CD4-positive, alpha-beta T cell (primary cell): ENCODE data around the gene ABHD17C. TPM values are rescaled to one million over a fixed set of nuclear protein-coding genes. Genes with fewer than 3 reads are reported as not detected.

ENCODE experiments used
- ATAC-seq: fragments of 200-7000 bp; cut with Tn5 transposase; one replicate; pipeline ENCODE4 v1.10.0; 2022; ENCODE audit warnings: mild to moderate bottlenecking; ENCODE audit not compliant: poor library complexity
- CTCF ChIA-PET: fragments of 350-600 bp; sonication (Branson Sonifier 250); formaldehyde crosslinking; loops from one replicate; lab custom pipeline; 2021; ENCODE audit warnings: antibody characterized with exemption, inconsistent platforms; lab: Charles Lee
- POLR2A ChIA-PET: fragments of 350-600 bp; sonication (Branson Sonifier 250); formaldehyde crosslinking; loops from one replicate; lab custom pipeline; 2021; ENCODE audit warnings: antibody characterized with exemption, inconsistent platforms; lab: Charles Lee
- DNase-seq, 14 experiments: peaks; one replicate each; pipeline ENCODE4 v3.0.0-alpha.2; 2013 to 2020; ENCODE audit warnings: mixed read lengths in 2 of 14
- H3K27ac ChIP-seq, 2 donors: one replicate each; pipeline versions ENCODE4 v1.5.1 to v1.7.0; 2013; ENCODE audit warnings: low read length in 2 of 2, low read depth in 1 of 2, mild to moderate bottlenecking in 1 of 2
- H3K27me3 ChIP-seq, 2 experiments: 1 replicate in 1 of 2; 2 replicates in 1 of 2; pipeline versions ENCODE4 v1.6.1 to v1.7.0; 2013; ENCODE audit warnings: low read length in 2 of 2, control low read depth in 1 of 2, mild to moderate bottlenecking in 1 of 2, moderate library complexity in 1 of 2; ENCODE audit not compliant: insufficient read depth in 2 of 2, control insufficient read depth in 1 of 2
- H3K36me3 ChIP-seq: one replicate; pipeline ENCODE4 v1.6.1; 2013; ENCODE audit warnings: low read length, control low read depth; ENCODE audit not compliant: insufficient read depth
- H3K4me1 ChIP-seq: one replicate; pipeline ENCODE4 v1.6.1; 2013; ENCODE audit warnings: low read length, control low read depth; ENCODE audit not compliant: insufficient read depth
- H3K4me3 ChIP-seq: one replicate; pipeline ENCODE4 v1.5.1; 2013; ENCODE audit warnings: mild to moderate bottlenecking, low read length, moderate library complexity
- H3K9me3 ChIP-seq, 2 experiments: 1 replicate in 1 of 2; 2 replicates in 1 of 2; pipeline versions ENCODE4 v1.6.1 to v1.7.0; 2013; ENCODE audit warnings: low read length in 2 of 2, mild to moderate bottlenecking in 2 of 2, control low read depth in 1 of 2, moderate library complexity in 1 of 2; ENCODE audit not compliant: control insufficient read depth in 1 of 2, insufficient read depth in 1 of 2
- H3K27ac Mint-ChIP-seq: one replicate; pipeline ENCODE4 v1.8.0; 2020; ENCODE audit warnings: mixed read lengths
- H3K27me3 Mint-ChIP-seq: one replicate; pipeline ENCODE4 v1.8.0; 2021; ENCODE audit warnings: mixed read lengths
- H3K36me3 Mint-ChIP-seq: one replicate; pipeline ENCODE4 v1.8.0; 2021; ENCODE audit warnings: low read depth, mixed read lengths
- H3K4me1 Mint-ChIP-seq: one replicate; pipeline ENCODE4 v1.8.0; 2021; ENCODE audit warnings: low read depth, mixed read lengths
- H3K4me3 Mint-ChIP-seq: one replicate; pipeline ENCODE4 v1.8.0; 2020; ENCODE audit warnings: mild to moderate bottlenecking, mixed read lengths
- H3K9me3 Mint-ChIP-seq: one replicate; pipeline ENCODE4 v1.8.0; 2020; ENCODE audit warnings: mixed read lengths
- CTCF ChIP-seq: fragments of 200-600 bp; IDR thresholded peaks from one replicate; pipeline ENCODE4 v1.8.0; 2022; ENCODE audit warnings: antibody characterized with exemption, mild to moderate bottlenecking
- intact Hi-C, 2 experiments: fragments of 100-400 bp; cut with DNase I in 1 of 2; cut with micrococcal nuclease in 1 of 2; formaldehyde crosslinking; loops; one replicate each; pipeline versions ENCODE4 v1.15.1 to v1.9.0; 2023 to 2025; cut with DNase I, micrococcal nuclease
- total RNA-seq, 174 experiments: library from RNA in 2 of 174; stranded (reverse) in 2 of 174; gene quantifications; one replicate each; pipeline ENCODE4 v1.2.3 and lab custom pipeline; 2021 to 2026

Gene ABHD17C
- total RNA-seq, 2 experiments from 2014 or later = 0.33 to 0.59 TPM

DNA sequence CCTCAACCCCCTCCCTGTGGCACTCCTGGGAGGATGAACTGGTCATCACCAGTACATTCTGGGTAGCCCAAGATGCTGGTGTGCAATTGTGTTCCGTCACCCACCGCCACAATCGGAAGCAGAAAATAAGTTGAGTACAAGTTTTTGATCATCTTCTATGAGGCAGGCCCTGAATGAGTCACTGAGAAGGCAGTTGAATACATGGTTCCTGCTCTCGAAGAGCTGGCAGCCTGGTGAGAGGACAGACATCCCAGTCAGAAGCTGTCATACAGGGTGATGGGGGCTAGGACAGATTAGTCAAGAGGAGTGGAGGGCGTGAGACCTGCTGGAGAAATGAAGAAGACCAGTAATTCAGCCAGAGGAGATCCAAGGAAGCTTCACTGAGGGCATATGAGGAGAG, 90.2 kb downstream of the ABHD17C start:
- no peaks in the 10 kb centered on the region for H3K36me3 Mint-ChIP-seq
- DNase-seq (no peak), ATAC-seq (no peak)
- Histone ChIP-seq H3K36me3 (no peaks in the 10 kb centered on the region), H3K9me3 (peaks cover 0 to 5% of the 10 kb centered on the region in 2 experiments), H3K4me1 (peaks cover 7% of the 10 kb centered on the region), H3K27me3 (peaks cover 5 to 14% of the 10 kb centered on the region in 2 experiments), H3K4me3 (no peak overlapping the region), H3K27ac (no peak overlapping the region)
- H3K27me3 Mint-ChIP-seq = peaks cover 46% of the 10 kb centered on the region
- intact Hi-C loops = no loop called here
- H3K4me1 Mint-ChIP-seq = peaks cover 12% of the 10 kb centered on the region
- no peaks in the 10 kb centered on the region for H3K9me3 Mint-ChIP-seq
- H3K27ac Mint-ChIP-seq = no peak overlapping the region
- TF ChIP-seq CTCF = no peak
- ChIA-PET POLR2A (no interaction called here), CTCF (interaction anchor here (2.6 kb wide), 1 partner anchor 9 kb away, joined by 9 read pairs; no protein-coding TSS in a partner anchor)
- no peak overlapping the region for H3K4me3 Mint-ChIP-seq

GRCh38 chr15:80785811-80786354, 90.8 kb downstream of the ABHD17C start:
- ChIA-PET POLR2A (no interaction called here), CTCF (interaction anchor here (2.6 kb wide), 1 partner anchor 10 kb away, joined by 9 read pairs; no protein-coding TSS in a partner anchor)
- TF ChIP-seq CTCF = no peak
- Histone ChIP-seq H3K9me3 (no peaks in the 10 kb centered on the region), H3K4me1 (peaks cover 3% of the 10 kb centered on the region), H3K27me3 (peaks cover 0 to 9% of the 10 kb centered on the region in 2 experiments), H3K36me3 (no peaks in the 10 kb centered on the region), H3K27ac (no peak overlapping the region), H3K4me3 (no peak overlapping the region)
- no peak overlapping the region for H3K4me3 Mint-ChIP-seq
- H3K27ac Mint-ChIP-seq = no peak overlapping the region
- ATAC-seq (no peak), DNase-seq (no peak)
- H3K36me3 Mint-ChIP-seq = no peaks in the 10 kb centered on the region
- peaks cover 12% of the 10 kb centered on the region for H3K4me1 Mint-ChIP-seq
- H3K9me3 Mint-ChIP-seq = no peaks in the 10 kb centered on the region
- intact Hi-C loops = no loop called here
- H3K27me3 Mint-ChIP-seq = peaks cover 51% of the 10 kb centered on the region

DNA sequence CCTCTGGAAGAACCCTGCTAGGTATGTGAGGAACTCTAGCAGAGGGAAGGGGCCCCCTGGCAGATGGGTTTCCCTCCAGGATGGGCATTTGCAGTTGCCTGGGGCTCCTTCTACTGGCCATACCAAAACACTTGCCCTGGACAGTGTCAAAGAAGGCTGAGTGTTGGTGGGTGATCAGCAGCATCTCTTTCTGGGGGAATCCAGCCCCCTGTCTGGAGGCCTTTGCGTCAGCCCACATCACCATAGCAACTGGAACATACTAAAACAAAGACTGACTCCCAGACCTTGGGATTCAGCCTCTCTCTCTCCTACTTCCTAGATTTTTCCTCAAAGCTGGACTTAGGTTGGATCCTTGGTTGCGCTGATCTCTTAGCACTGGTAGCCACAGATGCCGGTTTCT, 92.2 kb downstream of the ABHD17C start:
- H3K27ac ChIP-seq = no peak overlapping the region
- H3K36me3 Mint-ChIP-seq = no peaks in the 10 kb centered on the region
- ChIA-PET POLR2A (no interaction called here), CTCF (interaction anchor here (0.5 kb wide), 1 partner anchor 1401 kb away, joined by 4 read pairs; no protein-coding TSS in a partner anchor)
- peaks cover 3% of the 10 kb centered on the region for H3K4me1 ChIP-seq
- no peak overlapping the region for H3K4me3 Mint-ChIP-seq
- H3K4me1 Mint-ChIP-seq = peaks cover 12% of the 10 kb centered on the region
- no peak overlapping the region for H3K4me3 ChIP-seq
- no peak for TF ChIP-seq CTCF
- H3K27me3 ChIP-seq = no peaks in the 10 kb centered on the region
- H3K27me3 Mint-ChIP-seq = peaks cover 38% of the 10 kb centered on the region
- no peaks in the 10 kb centered on the region for H3K9me3 Mint-ChIP-seq
- H3K9me3 ChIP-seq = no peaks in the 10 kb centered on the region
- H3K27ac Mint-ChIP-seq = no peak overlapping the region
- ATAC-seq (no peak), DNase-seq (no peak)
- no peaks in the 10 kb centered on the region for H3K36me3 ChIP-seq
- intact Hi-C loops = no loop called here
